ENCODE measurements around the gene KRT8. TPM values are rescaled to one million over a fixed set of nuclear protein-coding genes. Genes with fewer than 3 reads are reported as not detected.

Gene KRT8
- total RNA-seq, 1 experiment from 2014 or later, result 1,655 TPM

- ChIA-PET CTCF (interaction anchor here (0.9 to 2.5 kb wide), 11 partner anchors 9 to 731 kb away, joined by 3 to 17 read pairs (median 4); no protein-coding TSS in a partner anchor), RAD21 (ENCODE audit: low non-redundant PET in 1 of 2, low total read pairs in 2 of 2, uncharacterized antibody in 2 of 2, unreplicated experiment in 2 of 2) (interaction anchor here (0.7 kb wide), 2 partner anchors 10 to 88 kb away, joined by 3 read pairs; no protein-coding TSS in a partner anchor), POLR2A (interaction anchor here (0.9 to 6.2 kb wide), 5 partner anchors 29 to 727 kb away, joined by 3 to 48 read pairs (median 3); no protein-coding TSS in a partner anchor)
- H3K9me3 ChIP-seq (ENCODE audit: control insufficient read depth in 1 of 2, insufficient read depth in 1 of 2, low read depth in 1 of 2, low read length in 2 of 2), result no peaks in the 10 kb centered on the region
- H3K4me3 ChIP-seq (replicated peaks in 1 of 2; ENCODE audit: low read depth in 1 of 2, low read length in 2 of 2), result peak overlapping the region; percentile 26 to 55
- H4K20me1 ChIP-seq (ENCODE audit: insufficient read depth), result no peaks in the 10 kb centered on the region
- H2AFZ ChIP-seq (ENCODE audit: low read depth, low read length, poor library complexity, severe bottlenecking), result no peak overlapping the region
- no peak for TF ChIP-seq SRF (IDR thresholded peaks at IDR 0.05; ENCODE audit: low read depth)
- intact Hi-C loops (cut with micrococcal nuclease), result loop anchor here (5.0 kb wide), 4 partner anchors 548 to 728 kb away; no protein-coding TSS in a partner anchor
- peaks cover 66 to 98% of the 10 kb centered on the region in 2 experiments for H3K4me1 ChIP-seq (ENCODE audit: control insufficient read depth in 1 of 2, insufficient read depth in 2 of 2, low read length in 2 of 2)
- TSS peak; percentile 91 for BruUV-seq (replicated peaks)
- no peaks in the 10 kb centered on the region for H3K9me2 ChIP-seq (ENCODE audit: insufficient read depth)
- DNase-seq (ENCODE audit: low read depth, low spot score) (no peak), ATAC-seq (no peak)
- H3K79me2 ChIP-seq (ENCODE audit: insufficient read depth, low read length), result no peaks in the 10 kb centered on the region
- peak overlapping the region; percentile 91 for H3K4me2 ChIP-seq (ENCODE audit: low read length)
- H3K27me3 ChIP-seq (ENCODE audit: insufficient read depth, low read length), result no peaks in the 10 kb centered on the region
- H3K9ac ChIP-seq (ENCODE audit: low read length), result peak overlapping the region; percentile 78
- no peaks in the 10 kb centered on the region for H3K36me3 ChIP-seq (ENCODE audit: control insufficient read depth in 1 of 2, insufficient read depth in 2 of 2, low read length in 2 of 2)
- peak overlapping the region; percentile 81 for H3K27ac ChIP-seq (ENCODE audit: low read depth, low read length)
Observed at GRCh38 chr12:52874573-52875435, 30.1 kb downstream of the KRT8 start.

GRCh38 chr12:52873832-52874572, 30.9 kb downstream of the KRT8 start:
- H3K27me3 ChIP-seq (ENCODE audit: insufficient read depth, low read length), result no peaks in the 10 kb centered on the region
- BruUV-seq (replicated peaks), result TSS peak; percentile 91
- RAD21 ChIA-PET (ENCODE audit: low non-redundant PET in 1 of 2, low total read pairs in 2 of 2, uncharacterized antibody in 2 of 2, unreplicated experiment in 2 of 2), result interaction anchor here in 1 of 2 experiments (0.7 kb wide), 1 partner anchor 11 kb away, joined by 3 read pairs; no protein-coding TSS in a partner anchor
- peak overlapping the region; percentile 91 for H3K4me2 ChIP-seq (ENCODE audit: low read length)
- H4K20me1 ChIP-seq (ENCODE audit: insufficient read depth), result no peaks in the 10 kb centered on the region
- DNase-seq (ENCODE audit: low read depth, low spot score) (peak; percentile 78), ATAC-seq (peak; percentile 74)
- H3K9me2 ChIP-seq (ENCODE audit: insufficient read depth), result no peaks in the 10 kb centered on the region
- H3K9ac ChIP-seq (ENCODE audit: low read length), result peak overlapping the region; percentile 78
- no peaks in the 10 kb centered on the region for H3K9me3 ChIP-seq (ENCODE audit: control insufficient read depth in 1 of 2, insufficient read depth in 1 of 2, low read depth in 1 of 2, low read length in 2 of 2)
- H3K79me2 ChIP-seq (ENCODE audit: insufficient read depth, low read length), result no peaks in the 10 kb centered on the region
- H2AFZ ChIP-seq (ENCODE audit: low read depth, low read length, poor library complexity, severe bottlenecking), result peak overlapping the region; percentile 15
- CTCF ChIA-PET, result interaction anchor here (0.7 to 2.5 kb wide), 12 partner anchors 8 to 849 kb away, joined by 3 to 17 read pairs (median 4); no protein-coding TSS in a partner anchor
- no peaks in the 10 kb centered on the region for H3K36me3 ChIP-seq (ENCODE audit: control insufficient read depth in 1 of 2, insufficient read depth in 2 of 2, low read length in 2 of 2)
- peak overlapping the region; percentile 43 to 55 for H3K4me3 ChIP-seq (replicated peaks in 1 of 2; ENCODE audit: low read depth in 1 of 2, low read length in 2 of 2)
- H3K27ac ChIP-seq (ENCODE audit: low read depth, low read length), result peak overlapping the region; percentile 81
- intact Hi-C loops (cut with micrococcal nuclease), result loop anchor here (5.0 kb wide), 4 partner anchors 547 to 727 kb away; no protein-coding TSS in a partner anchor
- TF ChIP-seq POLR2AphosphoS5 (IDR thresholded peaks at IDR 0.05; ENCODE audit: low read depth, low read length) (peak; percentile 20; the same call in 1 of the 2 replicates), ELF1 (IDR thresholded peaks at IDR 0.05; ENCODE audit: borderline replicate concordance, low read depth) (no peak), TCF7L2 (IDR thresholded peaks at IDR 0.05; ENCODE audit: borderline replicate concordance, extremely low read depth, insufficient read depth, insufficient read length) (peak; percentile 28)
- peaks cover 66 to 93% of the 10 kb centered on the region in 2 experiments for H3K4me1 ChIP-seq (ENCODE audit: control insufficient read depth in 1 of 2, insufficient read depth in 2 of 2, low read length in 2 of 2)
- POLR2A ChIA-PET, result interaction anchor here (1.0 to 6.2 kb wide), 4 partner anchors 30 to 726 kb away, joined by 3 to 48 read pairs (median 3); no protein-coding TSS in a partner anchor
